ENCODE data around the gene CCDC186. TPM values are rescaled to one million over a fixed set of nuclear protein-coding genes. Genes with fewer than 3 reads are reported as not detected.

Gene CCDC186
- polyA plus RNA-seq, 1 donor from 2014 or later = 22.6 TPM

- Mint-ChIP-seq H3K27ac (no peak overlapping the region), H3K36me3 (no peaks in the 10 kb centered on the region), H3K4me1 (peaks cover 2 to 4% (median 3%) of the 10 kb centered on the region in 3 donors), H3K9me3 (no peaks in the 10 kb centered on the region), H3K4me3 (no peak overlapping the region), H3K27me3 (peaks cover 2% of the 10 kb centered on the region)
Measured at GRCh38 chr10:114110174-114110972, 63.6 kb downstream of the CCDC186 start.

DNA sequence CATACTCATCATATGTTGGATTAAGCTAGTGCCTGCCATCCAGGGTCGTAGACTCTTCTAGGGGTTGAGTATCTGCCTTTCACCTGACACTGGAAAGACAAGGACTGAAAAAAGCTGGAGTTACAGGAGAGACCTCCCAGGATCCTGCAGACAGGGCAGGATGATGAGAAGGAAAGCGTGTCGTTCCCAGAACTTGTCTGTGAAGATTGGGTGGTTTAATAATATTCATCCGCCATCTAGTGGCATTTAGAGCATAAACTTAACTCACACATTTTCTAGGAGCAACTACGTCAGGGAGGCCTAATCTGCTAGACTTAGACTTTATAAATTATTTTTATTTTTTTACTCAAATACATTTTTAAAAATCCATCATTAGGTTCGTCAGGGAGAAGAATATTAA lies 70.7 kb downstream of the CCDC186 start:
- peak overlapping the region in 2 of 4 donors; percentile 5 to 35 for H3K4me3 Mint-ChIP-seq
- no peaks in the 10 kb centered on the region for H3K9me3 Mint-ChIP-seq
- peaks cover 15% of the 10 kb centered on the region for H3K27me3 Mint-ChIP-seq

GRCh38 chr10:114102256-114102655 lies 71.7 kb downstream of the CCDC186 start:
- no peaks in the 10 kb centered on the region for H3K36me3 Mint-ChIP-seq
- H3K4me1 Mint-ChIP-seq = peaks cover 32 to 34% (median 34%) of the 10 kb centered on the region in 3 donors
- peaks cover 15% of the 10 kb centered on the region for H3K27me3 Mint-ChIP-seq
- no peaks in the 10 kb centered on the region for H3K9me3 Mint-ChIP-seq
- no peak overlapping the region for H3K4me3 Mint-ChIP-seq
- H3K27ac Mint-ChIP-seq = no peak overlapping the region

More for the DNA sequence above, 70.7 kb downstream of the CCDC186 start:
- Mint-ChIP-seq H3K36me3 (no peaks in the 10 kb centered on the region), H3K27ac (no peak overlapping the region), H3K4me1 (peaks cover 25 to 31% (median 27%) of the 10 kb centered on the region in 3 donors)

DNA sequence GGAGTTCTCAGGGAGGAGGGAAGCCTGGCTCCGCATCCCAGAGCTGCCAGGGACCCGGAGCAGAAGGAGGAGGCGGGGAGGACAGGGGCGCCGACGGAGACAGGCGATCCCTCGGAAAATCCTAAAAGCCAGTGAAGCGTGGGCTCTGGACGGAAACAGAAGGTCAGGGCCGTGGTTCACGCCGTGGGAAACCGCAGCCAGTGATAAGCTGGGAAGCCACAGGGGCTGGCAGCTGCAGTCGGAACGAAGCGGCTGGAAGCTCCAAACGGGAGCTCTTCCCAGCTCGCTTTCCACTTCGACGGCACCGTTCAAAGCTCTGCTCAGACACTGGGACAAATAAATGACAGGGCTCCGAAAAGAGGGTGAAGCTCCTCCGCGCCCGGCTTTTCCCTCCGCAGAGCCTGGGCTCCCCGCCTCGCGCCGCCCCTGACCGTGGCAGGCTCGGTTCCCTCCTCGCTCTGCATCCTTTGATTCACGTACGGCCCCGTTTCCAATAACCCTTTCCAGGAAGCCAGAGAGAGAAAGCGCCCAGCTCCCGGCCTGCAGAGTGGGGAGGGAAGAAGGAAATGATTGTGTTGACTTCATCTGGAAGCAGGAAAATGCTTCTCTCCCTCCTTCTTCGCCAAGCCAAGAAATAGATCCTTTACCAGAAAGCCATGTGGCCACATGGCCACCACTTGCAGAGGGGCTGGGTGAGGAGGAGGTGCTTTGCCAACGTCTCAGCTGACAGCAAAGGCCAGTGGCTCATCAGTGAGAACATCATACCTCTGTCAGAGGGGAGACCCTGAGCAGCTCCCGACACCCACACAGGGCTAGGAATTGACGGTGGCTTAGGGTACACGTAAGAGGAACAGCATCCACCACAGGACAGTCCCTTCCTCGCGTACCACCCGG lies 72.9 kb downstream of the CCDC186 start:
- H3K36me3 Mint-ChIP-seq = no peaks in the 10 kb centered on the region
- H3K27me3 Mint-ChIP-seq = peaks cover 15% of the 10 kb centered on the region
- peaks cover 37 to 45% (median 45%) of the 10 kb centered on the region in 3 donors for H3K4me1 Mint-ChIP-seq
- H3K27ac Mint-ChIP-seq = peak overlapping the region in 2 of 3 donors; percentile 57 to 59
- no peaks in the 10 kb centered on the region for H3K9me3 Mint-ChIP-seq
- H3K4me3 Mint-ChIP-seq = peak overlapping the region in 3 of 4 donors; percentile 77 to 90 (median 90)

DNA sequence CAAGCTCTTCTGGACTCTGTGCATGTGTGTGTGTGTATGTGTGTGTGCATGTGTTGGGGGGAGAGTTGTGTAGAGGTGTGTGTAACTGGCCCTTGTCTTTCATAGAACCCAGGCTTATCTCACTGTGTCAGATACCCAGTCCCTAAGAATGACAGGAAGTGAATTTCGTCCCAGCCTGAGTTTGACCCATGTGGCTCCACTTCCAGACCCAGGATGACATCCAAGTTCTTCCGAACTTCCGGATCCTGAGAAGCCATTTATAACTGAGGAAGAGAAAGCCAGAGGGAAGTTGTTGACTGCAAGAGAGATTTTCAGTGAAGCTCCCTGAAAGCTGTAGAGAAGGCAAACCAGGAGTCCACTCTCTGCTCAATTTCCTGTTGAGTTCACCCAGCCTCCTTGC lies 77.1 kb downstream of the CCDC186 start:
- Mint-ChIP-seq H3K4me3 (peak overlapping the region in 2 of 4 donors; percentile 20 to 38), H3K9me3 (no peaks in the 10 kb centered on the region), H3K27me3 (peaks cover 13% of the 10 kb centered on the region), H3K36me3 (no peaks in the 10 kb centered on the region), H3K4me1 (peaks cover 38 to 54% (median 52%) of the 10 kb centered on the region in 3 donors), H3K27ac (peak overlapping the region in 1 of 3 donors; percentile 21)

DNA sequence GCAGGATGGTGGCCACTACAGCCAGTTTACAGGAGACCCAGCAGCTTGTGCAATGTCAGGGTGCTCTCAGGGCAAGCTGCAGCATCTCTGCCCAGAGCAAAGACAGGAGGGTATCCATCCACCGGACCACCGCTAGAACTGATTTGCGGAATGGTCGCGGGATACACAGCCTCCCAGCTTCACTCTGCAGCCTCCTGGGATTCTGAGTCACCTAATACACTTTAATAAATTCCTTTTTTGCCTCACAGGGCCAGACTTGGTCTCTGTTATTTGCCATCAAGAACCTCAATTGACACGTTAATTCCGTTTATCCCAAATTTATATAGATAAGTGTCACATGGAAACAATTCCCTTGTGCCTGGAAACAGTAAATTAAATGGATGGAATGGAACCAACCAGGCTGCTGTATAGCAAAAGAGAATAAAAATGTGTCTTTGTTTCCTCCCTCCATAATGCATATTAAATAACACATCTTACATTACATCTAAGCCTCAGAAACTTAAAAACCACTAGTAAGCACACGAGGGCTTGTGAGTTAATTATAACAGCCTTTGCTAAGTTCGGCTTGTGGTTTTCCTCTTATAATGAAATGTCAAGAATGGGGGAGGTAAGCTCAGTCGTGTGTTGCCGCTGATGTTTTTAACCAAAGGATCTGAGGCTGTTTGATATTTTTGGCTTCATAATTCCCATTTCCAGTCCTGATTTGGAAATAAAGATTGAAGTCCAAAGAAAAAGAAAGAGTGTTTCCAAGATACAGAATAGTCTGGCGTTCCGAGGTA lies 78.3 kb downstream of the CCDC186 start:
- Mint-ChIP-seq H3K27me3 (peaks cover 6% of the 10 kb centered on the region), H3K9me3 (no peaks in the 10 kb centered on the region)

GRCh38 chr10:114094795-114095194 lies 79.2 kb downstream of the CCDC186 start:
- no peaks in the 10 kb centered on the region for H3K27me3 Mint-ChIP-seq
- H3K4me1 Mint-ChIP-seq = peaks cover 29 to 42% (median 38%) of the 10 kb centered on the region in 3 donors
- H3K4me3 Mint-ChIP-seq = peak overlapping the region in 1 of 4 donors; percentile 77
- no peaks in the 10 kb centered on the region for H3K9me3 Mint-ChIP-seq
- H3K27ac Mint-ChIP-seq = no peak overlapping the region
- H3K36me3 Mint-ChIP-seq = no peaks in the 10 kb centered on the region

More for the DNA sequence above, 78.3 kb downstream of the CCDC186 start:
- Mint-ChIP-seq H3K4me3 (peak overlapping the region in 3 of 4 donors; percentile 12 to 69 (median 64)), H3K4me1 (peaks cover 38 to 51% (median 45%) of the 10 kb centered on the region in 3 donors), H3K36me3 (no peaks in the 10 kb centered on the region), H3K27ac (no peak overlapping the region)

- H3K27ac Mint-ChIP-seq = no peak overlapping the region
- peaks cover 0 to 2% (median 0%) of the 10 kb centered on the region in 3 donors for H3K9me3 Mint-ChIP-seq
- no peak overlapping the region for H3K4me3 Mint-ChIP-seq
- H3K27me3 Mint-ChIP-seq = no peaks in the 10 kb centered on the region
- H3K36me3 Mint-ChIP-seq = no peaks in the 10 kb centered on the region
- H3K4me1 Mint-ChIP-seq = no peaks in the 10 kb centered on the region
Measured at GRCh38 chr10:114087655-114088054, 86.3 kb downstream of the CCDC186 start.

GRCh38 chr10:114087255-114087654 lies 86.7 kb downstream of the CCDC186 start:
- Mint-ChIP-seq H3K36me3 (no peaks in the 10 kb centered on the region), H3K4me3 (no peak overlapping the region), H3K4me1 (no peaks in the 10 kb centered on the region), H3K9me3 (peaks cover 0 to 2% (median 0%) of the 10 kb centered on the region in 3 donors), H3K27ac (no peak overlapping the region), H3K27me3 (no peaks in the 10 kb centered on the region)

DNA sequence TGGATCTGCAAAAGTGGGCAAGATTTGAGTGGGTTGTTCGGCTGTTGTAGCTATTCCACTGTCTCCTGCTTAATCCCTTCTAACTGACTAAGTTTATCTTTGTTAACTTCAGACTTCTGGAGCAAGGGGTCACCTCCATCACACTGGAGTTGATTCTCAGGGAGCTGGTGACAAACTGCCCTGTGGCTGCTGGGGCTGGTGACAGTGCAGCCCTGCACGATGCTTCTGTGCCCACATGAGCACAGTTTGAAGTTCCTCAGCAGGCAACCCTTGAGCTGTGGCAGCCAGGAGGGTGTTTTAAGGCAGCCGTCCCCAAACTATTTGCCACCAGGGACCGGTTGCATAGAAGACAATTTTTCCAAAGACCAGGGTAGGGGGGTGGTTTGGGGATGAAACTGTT lies 89.8 kb downstream of the CCDC186 start:
- peak overlapping the region in 1 of 3 donors; percentile 65 for H3K27ac Mint-ChIP-seq
- H3K4me1 Mint-ChIP-seq = no peaks in the 10 kb centered on the region
- H3K4me3 Mint-ChIP-seq = no peak overlapping the region
- H3K36me3 Mint-ChIP-seq = peaks cover 2% of the 10 kb centered on the region
- peaks cover 4% of the 10 kb centered on the region for H3K27me3 Mint-ChIP-seq
- H3K9me3 Mint-ChIP-seq = peaks cover 0 to 2% (median 0%) of the 10 kb centered on the region in 3 donors

- peaks cover 0 to 2% (median 0%) of the 10 kb centered on the region in 3 donors for H3K9me3 Mint-ChIP-seq
- peaks cover 2% of the 10 kb centered on the region for H3K36me3 Mint-ChIP-seq
- H3K27ac Mint-ChIP-seq = no peak overlapping the region
- peaks cover 4% of the 10 kb centered on the region for H3K27me3 Mint-ChIP-seq
- H3K4me3 Mint-ChIP-seq = no peak overlapping the region
- no peaks in the 10 kb centered on the region for H3K4me1 Mint-ChIP-seq
Measured at GRCh38 chr10:114083040-114083439, 91.0 kb downstream of the CCDC186 start.

GRCh38 chr10:114081911-114082583 lies 92.0 kb downstream of the CCDC186 start:
- no peak overlapping the region for H3K4me3 Mint-ChIP-seq
- H3K27me3 Mint-ChIP-seq = peaks cover 4% of the 10 kb centered on the region
- H3K9me3 Mint-ChIP-seq = peaks cover 0 to 2% (median 0%) of the 10 kb centered on the region in 3 donors
- peaks cover 0 to 5% (median 2%) of the 10 kb centered on the region in 3 donors for H3K4me1 Mint-ChIP-seq
- peaks cover 2% of the 10 kb centered on the region for H3K36me3 Mint-ChIP-seq
- H3K27ac Mint-ChIP-seq = no peak overlapping the region

DNA sequence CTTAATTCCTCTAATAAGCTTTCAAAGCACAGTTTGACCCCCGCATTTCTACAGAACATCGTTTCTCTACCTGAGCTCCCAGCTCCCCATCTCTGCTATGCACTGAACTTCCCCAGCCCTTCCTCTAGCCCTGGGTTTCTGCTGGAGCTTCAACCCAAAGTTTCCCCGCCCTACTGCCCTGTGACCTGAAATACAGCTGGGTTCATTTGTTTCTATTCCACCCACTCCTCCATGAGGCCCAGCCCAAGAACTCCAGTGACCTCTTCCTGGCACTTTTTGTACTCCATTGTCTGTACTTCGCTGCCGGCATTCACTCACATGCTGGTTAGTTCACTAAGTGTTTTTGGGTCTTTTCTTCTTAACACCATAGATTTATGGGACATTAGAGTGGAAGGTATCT lies 94.6 kb downstream of the CCDC186 start:
- Mint-ChIP-seq H3K36me3 (peaks cover 2% of the 10 kb centered on the region), H3K9me3 (peaks cover 0 to 2% (median 0%) of the 10 kb centered on the region in 3 donors), H3K27me3 (peaks cover 4% of the 10 kb centered on the region), H3K4me1 (peaks cover 2 to 5% (median 2%) of the 10 kb centered on the region in 3 donors), H3K4me3 (no peak overlapping the region), H3K27ac (no peak overlapping the region)

DNA sequence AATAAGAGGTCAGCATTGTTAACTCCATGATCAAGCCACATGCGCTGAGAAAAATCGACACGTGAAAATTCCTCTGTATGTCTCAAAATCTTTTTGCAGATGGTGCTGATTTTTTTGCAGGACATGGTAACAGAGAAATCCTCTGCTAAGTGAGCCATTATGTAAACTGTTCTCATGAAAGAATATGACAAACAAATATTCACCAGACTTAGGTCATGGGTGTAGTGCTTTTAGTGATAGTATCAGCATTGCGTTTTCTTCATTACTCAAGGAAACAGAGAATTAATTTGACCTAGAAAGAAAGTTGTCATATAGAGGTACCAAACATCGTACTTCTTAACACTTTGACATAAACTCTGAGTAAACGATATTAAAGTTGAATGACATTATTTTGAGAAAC lies 95.7 kb downstream of the CCDC186 start:
- Mint-ChIP-seq H3K4me3 (no peak overlapping the region), H3K9me3 (peaks cover 0 to 2% (median 0%) of the 10 kb centered on the region in 3 donors), H3K27me3 (peaks cover 4% of the 10 kb centered on the region), H3K36me3 (peaks cover 2% of the 10 kb centered on the region), H3K4me1 (peaks cover 7 to 11% (median 8%) of the 10 kb centered on the region in 3 donors), H3K27ac (no peak overlapping the region)
